Ascending aorta (tissue), 2 donors: ENCODE results near the gene CMC1. TPM values are rescaled to one million over a fixed set of nuclear protein-coding genes. Genes with fewer than 3 reads are reported as not detected.

ENCODE experiments used
- DNase-seq, 2 donors: peaks; one replicate each; pipeline ENCODE4 v3.0.0-alpha.2; 2019; ENCODE audit warnings: low spot score in 2 of 2
- H3K27ac ChIP-seq, 2 donors: fragments of 200-600 bp; sonication (generic); one replicate each; pipeline ENCODE4 v1.5.1; 2016 to 2017; ENCODE audit warnings: mild to moderate bottlenecking in 1 of 2
- H3K27me3 ChIP-seq: fragments of 200-600 bp; sonication (generic); one replicate; pipeline ENCODE4 v1.5.1; 2017
- H3K36me3 ChIP-seq, 2 donors: fragments of 200-600 bp; sonication (generic); one replicate each; pipeline ENCODE4 v1.5.1; 2016
- H3K4me1 ChIP-seq, 2 donors: fragments of 200-600 bp; sonication (generic); one replicate each; pipeline ENCODE4 v1.5.1; 2016 to 2017; ENCODE audit warnings: mild to moderate bottlenecking in 1 of 2
- H3K4me3 ChIP-seq, 2 donors: fragments of 200-600 bp; sonication (generic); one replicate each; pipeline ENCODE4 v1.5.1; 2016 to 2017; ENCODE audit warnings: mild to moderate bottlenecking in 1 of 2
- H3K9me3 ChIP-seq, 2 donors: fragments of 200-600 bp; sonication (generic); one replicate each; pipeline ENCODE4 v1.5.1; 2016
- intact Hi-C: fragments of 100-400 bp; cut with DNase I; formaldehyde crosslinking; loops from one replicate; pipeline ENCODE4 v1.15.1; 2023
- total RNA-seq: library from RNA; depleted of rRNA; stranded (reverse); fragments of >200 nt; gene quantifications from one replicate; pipeline ENCODE4 v1.1.0, GENCODE V29; 2016
- TF ChIP-seq, protein P1 (sequence below), 3 experiments: fragments of 200-600 bp in 2 of 3; fragments of 450-650 bp in 1 of 3; sonication (generic) in 2 of 3; IDR thresholded peaks; one replicate each; pipeline ENCODE4 v1.5.1; 2016 to 2019; ENCODE audit warnings: antibody characterized with exemption in 3 of 3, mild to moderate bottlenecking in 1 of 3, moderate library complexity in 1 of 3

The CMC1 gene
- total RNA-seq, 1 donor from 2014 or later: 68.5 TPM

DNA sequence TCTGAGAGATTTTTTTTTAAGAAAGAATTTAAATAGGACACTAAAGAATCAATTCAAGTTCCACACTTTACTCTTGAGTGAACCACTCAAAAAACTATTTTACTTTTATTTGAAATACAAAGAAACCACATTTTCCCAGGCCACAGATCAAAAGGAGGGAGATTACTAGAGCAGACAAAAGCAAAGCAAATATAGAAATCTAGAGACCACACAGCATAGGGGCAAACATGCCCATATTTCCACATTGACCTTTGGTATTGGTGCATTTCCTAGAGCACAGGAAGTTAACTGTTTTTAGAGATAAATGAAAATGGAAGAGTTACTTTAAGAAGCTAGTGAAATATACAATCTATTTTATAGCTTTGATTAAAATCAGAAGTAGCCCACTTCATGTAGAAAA is 79.6 kb downstream of the CMC1 start:
- Histone ChIP-seq H3K36me3 (peaks cover 8 to 35% of the 10 kb centered on the region in 2 donors), H3K4me3 (no peak overlapping the region), H3K27ac (no peak overlapping the region), H3K9me3 (no peaks in the 10 kb centered on the region), H3K27me3 (no peaks in the 10 kb centered on the region), H3K4me1 (no peaks in the 10 kb centered on the region)
- TF ChIP-seq, protein P1, sequence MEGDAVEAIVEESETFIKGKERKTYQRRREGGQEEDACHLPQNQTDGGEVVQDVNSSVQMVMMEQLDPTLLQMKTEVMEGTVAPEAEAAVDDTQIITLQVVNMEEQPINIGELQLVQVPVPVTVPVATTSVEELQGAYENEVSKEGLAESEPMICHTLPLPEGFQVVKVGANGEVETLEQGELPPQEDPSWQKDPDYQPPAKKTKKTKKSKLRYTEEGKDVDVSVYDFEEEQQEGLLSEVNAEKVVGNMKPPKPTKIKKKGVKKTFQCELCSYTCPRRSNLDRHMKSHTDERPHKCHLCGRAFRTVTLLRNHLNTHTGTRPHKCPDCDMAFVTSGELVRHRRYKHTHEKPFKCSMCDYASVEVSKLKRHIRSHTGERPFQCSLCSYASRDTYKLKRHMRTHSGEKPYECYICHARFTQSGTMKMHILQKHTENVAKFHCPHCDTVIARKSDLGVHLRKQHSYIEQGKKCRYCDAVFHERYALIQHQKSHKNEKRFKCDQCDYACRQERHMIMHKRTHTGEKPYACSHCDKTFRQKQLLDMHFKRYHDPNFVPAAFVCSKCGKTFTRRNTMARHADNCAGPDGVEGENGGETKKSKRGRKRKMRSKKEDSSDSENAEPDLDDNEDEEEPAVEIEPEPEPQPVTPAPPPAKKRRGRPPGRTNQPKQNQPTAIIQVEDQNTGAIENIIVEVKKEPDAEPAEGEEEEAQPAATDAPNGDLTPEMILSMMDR (IDR thresholded peaks at IDR 0.05): no peak
- intact Hi-C loops: no loop called here
- no peak for DNase-seq

GRCh38 chr3:28322464-28322863 is 81.0 kb downstream of the CMC1 start:
- H3K9me3 ChIP-seq: no peaks in the 10 kb centered on the region
- H3K27me3 ChIP-seq: no peaks in the 10 kb centered on the region
- no peak overlapping the region for H3K27ac ChIP-seq
- H3K4me1 ChIP-seq: no peaks in the 10 kb centered on the region
- intact Hi-C loops: no loop called here
- no peak overlapping the region for H3K4me3 ChIP-seq
- DNase-seq: no peak
- TF ChIP-seq, protein P1 (IDR thresholded peaks at IDR 0.05): no peak
- peaks cover 8 to 35% of the 10 kb centered on the region in 2 donors for H3K36me3 ChIP-seq

- intact Hi-C loops: loop anchor here (5.0 kb wide), 1 partner anchor 614 kb away; no protein-coding TSS in a partner anchor
These were observed 85.1 kb downstream of the CMC1 start for GRCh38 chr3:28326458-28326926.

DNA sequence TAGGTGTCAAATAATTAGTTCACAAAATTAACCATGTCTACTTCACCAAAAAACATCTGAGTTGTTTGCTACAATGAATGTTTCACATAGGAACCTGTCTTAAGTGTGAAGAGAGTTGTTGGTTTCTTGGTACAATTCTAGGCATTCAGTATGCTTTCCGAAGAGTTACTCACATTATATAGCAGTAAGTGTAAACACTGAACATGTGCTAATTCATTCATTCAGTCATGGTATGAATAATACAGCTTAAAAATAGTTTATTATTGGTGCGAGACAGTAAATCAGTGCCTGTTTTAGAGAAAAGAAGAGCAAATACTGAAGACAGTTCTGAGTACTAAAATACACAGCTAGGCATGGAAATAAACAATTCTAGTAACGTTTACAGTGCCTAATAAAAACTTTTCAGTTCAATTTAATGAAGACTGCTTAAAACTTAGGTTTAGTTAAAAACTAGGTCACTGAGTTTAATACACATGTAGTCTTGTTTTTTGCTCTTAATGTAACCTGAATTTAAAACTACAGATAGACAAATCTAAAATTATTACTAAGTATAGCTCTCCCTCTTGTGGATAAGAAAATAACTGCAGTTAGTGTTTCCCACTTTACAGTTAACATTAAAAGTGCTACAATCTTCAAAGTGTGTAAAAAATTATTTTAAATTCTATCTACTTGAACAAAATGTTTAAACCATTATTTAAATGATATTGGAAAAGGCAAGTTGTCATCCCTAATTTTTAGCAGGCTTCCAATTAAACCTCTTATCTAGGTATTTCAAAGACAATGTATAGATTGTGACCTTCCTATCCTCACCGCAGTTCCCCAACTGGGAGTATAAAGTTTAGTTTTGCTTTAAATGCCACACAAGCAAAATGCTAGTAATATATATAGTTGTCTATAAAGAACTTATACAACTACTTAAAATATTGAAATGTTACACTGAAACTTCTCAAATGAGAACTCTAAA is 87.1 kb downstream of the CMC1 start:
- H3K4me1 ChIP-seq: no peaks in the 10 kb centered on the region
- peaks cover 12 to 32% of the 10 kb centered on the region in 2 donors for H3K36me3 ChIP-seq
- DNase-seq: no peak
- TF ChIP-seq, protein P1 (IDR thresholded peaks at IDR 0.05): peak; percentile 53 to 66 (median 60)
- intact Hi-C loops: loop anchor here (5.0 kb wide), 1 partner anchor 616 kb away; no protein-coding TSS in a partner anchor
- H3K4me3 ChIP-seq: no peak overlapping the region
- no peaks in the 10 kb centered on the region for H3K9me3 ChIP-seq
- H3K27me3 ChIP-seq: no peaks in the 10 kb centered on the region
- no peak overlapping the region for H3K27ac ChIP-seq

More at GRCh38 chr3:28326458-28326926, 85.1 kb downstream of the CMC1 start:
- Histone ChIP-seq H3K4me1 (no peaks in the 10 kb centered on the region), H3K27me3 (no peaks in the 10 kb centered on the region), H3K36me3 (peaks cover 12 to 25% of the 10 kb centered on the region in 2 donors), H3K9me3 (no peaks in the 10 kb centered on the region), H3K27ac (no peak overlapping the region), H3K4me3 (no peak overlapping the region)
- TF ChIP-seq, protein P1 (IDR thresholded peaks at IDR 0.05): no peak
- no peak for DNase-seq

DNA sequence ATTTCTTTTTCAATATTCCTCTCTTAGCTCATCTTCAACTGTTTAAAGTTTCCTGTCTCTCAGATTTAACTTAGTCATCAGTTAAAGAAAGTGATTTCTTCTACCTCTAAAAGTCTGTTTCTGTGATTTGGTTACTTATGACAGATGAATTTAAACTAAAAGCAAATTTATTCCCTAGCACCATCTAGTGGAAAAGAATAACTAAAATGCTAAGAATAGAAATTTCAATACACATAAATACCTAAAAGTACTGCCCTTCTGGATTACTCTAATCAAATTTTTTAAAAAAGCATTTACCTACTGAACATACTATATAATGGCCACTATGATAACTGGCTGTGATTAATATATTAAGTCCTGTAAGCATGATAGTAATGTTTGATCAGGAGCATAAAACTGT is 93.1 kb downstream of the CMC1 start:
- peaks cover 20 to 36% of the 10 kb centered on the region in 2 donors for H3K36me3 ChIP-seq
- no peak for DNase-seq

More for the DNA sequence above, 93.1 kb downstream of the CMC1 start:
- Histone ChIP-seq H3K4me3 (no peak overlapping the region), H3K4me1 (no peaks in the 10 kb centered on the region), H3K27me3 (no peaks in the 10 kb centered on the region), H3K9me3 (no peaks in the 10 kb centered on the region), H3K27ac (no peak overlapping the region)
- intact Hi-C loops: no loop called here
- TF ChIP-seq, protein P1 (IDR thresholded peaks at IDR 0.05): peak in 1 of 3 experiments; percentile 24
